ENCODE measurements around the gene RFNG. TPM values are rescaled to one million over a fixed set of nuclear protein-coding genes. Genes with fewer than 3 reads are reported as not detected.
"Not testable (repeated sequence)": the region's sequence is repeated elsewhere in the genome, so short reads cannot be mapped to it uniquely, and the experiment has no call there.

Gene RFNG
- total and polyA plus RNA-seq, 9 donors, result 20.9 to 61.3 (median 44.7) TPM

DNA sequence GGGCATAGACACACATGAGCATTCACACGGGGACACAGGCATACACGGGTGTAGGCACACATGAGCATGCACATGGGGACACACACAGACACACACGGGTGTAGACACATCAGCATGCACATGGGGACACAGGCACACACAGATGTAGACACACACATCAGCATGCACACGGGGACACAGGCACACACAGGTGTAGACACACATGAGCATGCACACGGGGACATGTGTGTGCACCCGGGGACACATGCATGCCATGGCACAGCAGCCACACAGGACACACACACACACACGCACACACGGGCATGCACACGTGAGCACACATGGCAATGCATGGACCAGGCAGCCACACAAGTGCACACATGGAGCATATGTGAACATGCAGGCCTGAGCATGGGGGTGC lies 9.0 kb downstream of the RFNG start:
- H3K4me1 ChIP-seq (ENCODE audit: insufficient read depth), result no peaks in the 10 kb centered on the region
- DNase-seq, result no peak
- H3K27ac ChIP-seq, result no peak overlapping the region
- TF ChIP-seq, protein P1, sequence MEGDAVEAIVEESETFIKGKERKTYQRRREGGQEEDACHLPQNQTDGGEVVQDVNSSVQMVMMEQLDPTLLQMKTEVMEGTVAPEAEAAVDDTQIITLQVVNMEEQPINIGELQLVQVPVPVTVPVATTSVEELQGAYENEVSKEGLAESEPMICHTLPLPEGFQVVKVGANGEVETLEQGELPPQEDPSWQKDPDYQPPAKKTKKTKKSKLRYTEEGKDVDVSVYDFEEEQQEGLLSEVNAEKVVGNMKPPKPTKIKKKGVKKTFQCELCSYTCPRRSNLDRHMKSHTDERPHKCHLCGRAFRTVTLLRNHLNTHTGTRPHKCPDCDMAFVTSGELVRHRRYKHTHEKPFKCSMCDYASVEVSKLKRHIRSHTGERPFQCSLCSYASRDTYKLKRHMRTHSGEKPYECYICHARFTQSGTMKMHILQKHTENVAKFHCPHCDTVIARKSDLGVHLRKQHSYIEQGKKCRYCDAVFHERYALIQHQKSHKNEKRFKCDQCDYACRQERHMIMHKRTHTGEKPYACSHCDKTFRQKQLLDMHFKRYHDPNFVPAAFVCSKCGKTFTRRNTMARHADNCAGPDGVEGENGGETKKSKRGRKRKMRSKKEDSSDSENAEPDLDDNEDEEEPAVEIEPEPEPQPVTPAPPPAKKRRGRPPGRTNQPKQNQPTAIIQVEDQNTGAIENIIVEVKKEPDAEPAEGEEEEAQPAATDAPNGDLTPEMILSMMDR (IDR thresholded peaks at IDR 0.05), result no peak
- no peak for TF ChIP-seq EP300 (IDR thresholded peaks at IDR 0.05)
- TF ChIP-seq POLR2A (IDR thresholded peaks at IDR 0.05), result no peak
- no peaks in the 10 kb centered on the region for H3K27me3 ChIP-seq
- intact Hi-C loops (cut with DNase I), result no loop called here
- WGBS, 3 donors, result 80 to 85% (median 83%) methylated on average over 9 of the region's 9 CpGs
- H3K4me3 ChIP-seq, result no peak overlapping the region
- H3K36me3 ChIP-seq, result no peaks in the 10 kb centered on the region
- H3K9me3 ChIP-seq, result no peaks in the 10 kb centered on the region

DNA sequence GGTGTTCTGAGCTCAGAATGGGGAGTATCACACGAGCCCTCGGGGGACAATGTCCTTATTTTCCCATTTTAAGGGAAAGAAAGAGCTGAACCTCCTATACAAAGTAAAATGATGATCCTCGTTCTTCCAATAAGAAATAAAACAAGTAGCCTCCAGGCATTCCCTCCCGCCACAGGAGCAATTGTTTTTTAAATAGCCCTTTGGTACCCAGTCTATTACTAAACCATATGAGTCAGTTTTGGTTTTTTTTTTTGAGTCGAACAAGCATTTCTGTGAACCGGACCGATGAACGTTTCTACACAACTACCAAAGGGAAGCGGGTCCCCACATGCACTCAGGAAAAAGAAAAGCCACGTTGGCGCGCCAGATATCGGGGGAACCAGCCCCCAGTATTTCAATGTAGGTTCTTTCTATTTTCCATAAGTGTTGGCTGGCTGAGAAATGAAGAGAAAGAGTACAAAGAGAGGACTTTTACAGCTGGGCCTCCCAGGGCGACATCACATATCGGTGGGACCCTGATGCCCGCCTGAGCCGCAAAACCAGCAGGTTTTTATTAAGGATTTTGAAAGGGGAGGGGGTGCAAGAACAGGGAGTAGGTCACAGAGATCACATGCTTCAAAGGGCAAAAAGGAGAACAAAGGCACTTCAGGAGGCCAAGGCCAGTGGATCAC lies 10.3 kb downstream of the RFNG start:
- DNase-seq, result no peak
- WGBS, 3 donors, result 83 to 88% (median 85%) methylated on average over 17 of the region's 17 CpGs
- H3K4me1 ChIP-seq (ENCODE audit: insufficient read depth), result peaks cover 5% of the 10 kb centered on the region
- H3K4me3 ChIP-seq, result no peak overlapping the region
- no peak overlapping the region for H3K27ac ChIP-seq
- no peaks in the 10 kb centered on the region for H3K27me3 ChIP-seq
- no peaks in the 10 kb centered on the region for H3K9me3 ChIP-seq
- no peaks in the 10 kb centered on the region for H3K36me3 ChIP-seq
- TF ChIP-seq POLR2A (IDR thresholded peaks at IDR 0.05) (no peak), EP300 (IDR thresholded peaks at IDR 0.05) (no peak)
- TF ChIP-seq, protein P1 (IDR thresholded peaks at IDR 0.05), result no peak
- intact Hi-C loops (cut with DNase I), result no loop called here

DNA sequence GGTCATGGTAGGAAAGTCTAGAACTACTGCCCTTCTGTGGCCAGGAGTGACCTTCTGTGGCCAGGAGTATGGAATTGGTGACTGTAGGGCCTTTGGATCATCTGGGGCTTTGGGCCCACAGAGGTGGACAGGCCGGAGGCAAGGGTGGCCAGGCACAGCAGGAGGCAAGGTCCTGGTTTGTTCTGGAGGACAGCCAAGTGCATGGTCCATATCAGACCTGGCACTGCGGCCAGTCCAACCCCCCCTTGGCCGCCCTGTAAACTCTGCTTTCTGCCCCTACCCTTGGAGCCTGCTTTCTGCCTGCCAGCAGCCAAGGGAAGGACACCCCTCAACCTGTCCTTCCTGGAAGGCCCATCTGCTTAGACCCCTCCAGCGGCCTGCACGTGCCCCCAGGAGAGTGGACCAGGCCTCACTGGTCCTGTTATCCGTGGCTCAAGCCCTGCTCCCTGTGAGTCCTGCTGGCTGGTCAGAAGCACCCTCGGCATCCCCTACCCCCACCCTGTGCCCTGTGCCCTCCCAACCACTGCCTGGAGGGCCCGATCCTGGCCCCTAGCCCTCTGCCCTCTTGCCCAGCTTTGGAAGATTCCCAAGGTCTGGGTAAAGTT lies 11.8 kb downstream of the RFNG start:
- 83 to 95% (median 88%) methylated on average over 6 to 8 of the region's 8 CpGs for WGBS, 3 donors
- Histone ChIP-seq H3K4me3 (no peak overlapping the region), H3K36me3 (no peaks in the 10 kb centered on the region), H3K27ac (no peak overlapping the region), H3K9me3 (no peaks in the 10 kb centered on the region), H3K4me1 (ENCODE audit: insufficient read depth) (peaks cover 8% of the 10 kb centered on the region), H3K27me3 (no peaks in the 10 kb centered on the region)
- intact Hi-C loops (cut with DNase I), result no loop called here
- no peak for TF ChIP-seq POLR2A (IDR thresholded peaks at IDR 0.05)
- no peak for DNase-seq

DNA sequence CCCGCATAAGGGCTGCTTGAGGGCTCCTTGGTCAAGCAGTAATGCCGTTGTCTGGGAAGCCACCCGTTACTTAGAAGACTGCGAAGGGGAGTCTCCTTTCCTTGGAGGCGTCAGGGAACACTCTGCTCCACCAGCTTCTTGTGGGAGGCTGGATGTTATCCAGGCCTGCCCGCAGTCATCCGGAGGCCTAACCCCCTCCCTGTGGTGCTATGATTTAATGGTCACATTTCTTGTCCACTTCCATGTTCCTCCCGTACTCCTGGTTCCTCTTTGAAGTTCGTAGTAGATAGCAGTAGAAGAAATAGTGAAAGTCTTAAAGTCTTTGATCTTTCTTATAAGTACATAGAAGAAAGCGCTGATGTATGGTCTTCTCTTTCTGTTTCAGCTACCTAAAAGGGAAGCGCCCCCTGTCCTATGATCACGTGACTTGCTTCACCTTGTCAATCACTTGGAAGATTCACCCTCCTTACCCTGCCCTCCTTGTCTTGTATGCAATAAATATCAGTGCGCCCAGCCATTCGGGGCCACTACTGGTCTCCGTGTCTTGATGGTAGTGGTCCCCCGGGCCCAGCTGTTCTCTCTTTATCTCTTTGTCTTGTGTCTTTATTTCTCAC lies 12.7 kb downstream of the RFNG start:
- H3K36me3 ChIP-seq; H3K27ac ChIP-seq; H3K9me3 ChIP-seq; H3K4me3 ChIP-seq; H3K27me3 ChIP-seq; H3K4me1 ChIP-seq (ENCODE audit: insufficient read depth); intact Hi-C loops (cut with DNase I): not testable (repeated sequence)
- DNase-seq, result peak in 1 of 5 donors; percentile 73
- WGBS, 3 donors, result 42 to 58% (median 55%) methylated on average over 16 of the region's 16 CpGs

DNA sequence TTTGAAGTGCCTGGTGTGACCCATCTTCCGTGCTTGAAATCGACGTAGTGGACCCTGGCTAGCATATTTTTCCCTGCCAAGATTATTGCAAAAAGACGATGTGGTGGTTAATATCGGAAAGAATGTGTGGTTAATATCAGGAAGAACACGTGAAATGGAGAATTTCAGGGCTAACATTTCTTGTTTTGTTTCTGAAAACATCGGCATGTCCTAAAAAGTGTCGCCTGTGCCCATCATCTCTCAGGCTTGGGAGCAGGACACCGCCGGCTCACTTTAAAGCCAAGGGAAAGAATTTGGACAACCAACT lies 13.8 kb downstream of the RFNG start:
- WGBS, 3 donors, result 4 to 5% (median 5%) methylated on average over 10 of the region's 10 CpGs
- intact Hi-C loops (cut with DNase I), result no loop called here
- peak overlapping the region; percentile 75 for H3K4me3 ChIP-seq

More for the DNA sequence above, 13.8 kb downstream of the RFNG start:
- no peak for DNase-seq
- H3K4me1 ChIP-seq (ENCODE audit: insufficient read depth), result peaks cover 8% of the 10 kb centered on the region
- no peaks in the 10 kb centered on the region for H3K36me3 ChIP-seq
- H3K27ac ChIP-seq, result peak overlapping the region in 1 of 2 donors; percentile 91
- H3K27me3 ChIP-seq, result no peaks in the 10 kb centered on the region
- peak; percentile 23 for TF ChIP-seq EP300 (IDR thresholded peaks at IDR 0.05)
- TF ChIP-seq, protein P1 (IDR thresholded peaks at IDR 0.05), result no peak
- no peak for TF ChIP-seq POLR2A (IDR thresholded peaks at IDR 0.05)
- no peaks in the 10 kb centered on the region for H3K9me3 ChIP-seq
